Measurements from ENCODE around the gene GRIK2.

DNA sequence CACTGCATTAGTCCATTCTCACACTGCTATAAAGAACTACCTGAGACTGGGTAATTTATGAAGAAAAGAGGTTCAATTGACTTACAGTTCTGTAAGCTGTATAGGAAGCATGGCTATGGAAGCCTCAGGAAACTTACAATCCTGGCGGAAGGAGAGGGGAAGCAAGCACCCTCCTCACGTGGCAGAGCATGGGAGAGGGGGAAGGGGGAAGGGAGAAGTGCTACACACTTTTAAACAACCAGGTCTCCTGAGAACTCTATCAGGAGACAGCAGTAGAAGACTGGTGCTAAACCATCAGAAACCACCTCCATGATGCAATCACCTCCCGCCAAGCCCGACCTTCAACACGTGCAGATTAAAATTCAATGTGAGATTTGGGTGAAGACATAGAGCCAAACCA, 494.0 kb downstream of the GRIK2 start:
- TF ChIP-seq, protein P1, sequence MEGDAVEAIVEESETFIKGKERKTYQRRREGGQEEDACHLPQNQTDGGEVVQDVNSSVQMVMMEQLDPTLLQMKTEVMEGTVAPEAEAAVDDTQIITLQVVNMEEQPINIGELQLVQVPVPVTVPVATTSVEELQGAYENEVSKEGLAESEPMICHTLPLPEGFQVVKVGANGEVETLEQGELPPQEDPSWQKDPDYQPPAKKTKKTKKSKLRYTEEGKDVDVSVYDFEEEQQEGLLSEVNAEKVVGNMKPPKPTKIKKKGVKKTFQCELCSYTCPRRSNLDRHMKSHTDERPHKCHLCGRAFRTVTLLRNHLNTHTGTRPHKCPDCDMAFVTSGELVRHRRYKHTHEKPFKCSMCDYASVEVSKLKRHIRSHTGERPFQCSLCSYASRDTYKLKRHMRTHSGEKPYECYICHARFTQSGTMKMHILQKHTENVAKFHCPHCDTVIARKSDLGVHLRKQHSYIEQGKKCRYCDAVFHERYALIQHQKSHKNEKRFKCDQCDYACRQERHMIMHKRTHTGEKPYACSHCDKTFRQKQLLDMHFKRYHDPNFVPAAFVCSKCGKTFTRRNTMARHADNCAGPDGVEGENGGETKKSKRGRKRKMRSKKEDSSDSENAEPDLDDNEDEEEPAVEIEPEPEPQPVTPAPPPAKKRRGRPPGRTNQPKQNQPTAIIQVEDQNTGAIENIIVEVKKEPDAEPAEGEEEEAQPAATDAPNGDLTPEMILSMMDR (conservative IDR thresholded peaks at IDR 0.05), result no peak
- no peak for TF ChIP-seq EZH2 (IDR thresholded peaks at IDR 0.05; ENCODE audit: low read depth)

Data from PC-9 (cell line).